HG03520 (cell line): ENCODE measurements around the gene ZP1.
"Not testable (repeated sequence)": the region's sequence is repeated elsewhere in the genome, so short reads cannot be mapped to it uniquely, and the experiment has no call there.

Experiments
- ATAC-seq: cut with Tn5 transposase; IDR thresholded peaks from one replicate; pipeline ENCODE4 v1.9.1; 2021; ENCODE audit warnings: mild to moderate bottlenecking, moderate library complexity; ENCODE audit not compliant: unreplicated experiment

The ZP1 gene, protein sequence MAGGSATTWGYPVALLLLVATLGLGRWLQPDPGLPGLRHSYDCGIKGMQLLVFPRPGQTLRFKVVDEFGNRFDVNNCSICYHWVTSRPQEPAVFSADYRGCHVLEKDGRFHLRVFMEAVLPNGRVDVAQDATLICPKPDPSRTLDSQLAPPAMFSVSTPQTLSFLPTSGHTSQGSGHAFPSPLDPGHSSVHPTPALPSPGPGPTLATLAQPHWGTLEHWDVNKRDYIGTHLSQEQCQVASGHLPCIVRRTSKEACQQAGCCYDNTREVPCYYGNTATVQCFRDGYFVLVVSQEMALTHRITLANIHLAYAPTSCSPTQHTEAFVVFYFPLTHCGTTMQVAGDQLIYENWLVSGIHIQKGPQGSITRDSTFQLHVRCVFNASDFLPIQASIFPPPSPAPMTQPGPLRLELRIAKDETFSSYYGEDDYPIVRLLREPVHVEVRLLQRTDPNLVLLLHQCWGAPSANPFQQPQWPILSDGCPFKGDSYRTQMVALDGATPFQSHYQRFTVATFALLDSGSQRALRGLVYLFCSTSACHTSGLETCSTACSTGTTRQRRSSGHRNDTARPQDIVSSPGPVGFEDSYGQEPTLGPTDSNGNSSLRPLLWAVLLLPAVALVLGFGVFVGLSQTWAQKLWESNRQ

GRCh38 chr11:60866911-60867870, at the start of gene ZP1:
Gene ZP1, plus strand, starts transcription at chr11:60867542. Its CDS starts 20 bp downstream, at chr11:60867562.
- no peak for ATAC-seq

DNA sequence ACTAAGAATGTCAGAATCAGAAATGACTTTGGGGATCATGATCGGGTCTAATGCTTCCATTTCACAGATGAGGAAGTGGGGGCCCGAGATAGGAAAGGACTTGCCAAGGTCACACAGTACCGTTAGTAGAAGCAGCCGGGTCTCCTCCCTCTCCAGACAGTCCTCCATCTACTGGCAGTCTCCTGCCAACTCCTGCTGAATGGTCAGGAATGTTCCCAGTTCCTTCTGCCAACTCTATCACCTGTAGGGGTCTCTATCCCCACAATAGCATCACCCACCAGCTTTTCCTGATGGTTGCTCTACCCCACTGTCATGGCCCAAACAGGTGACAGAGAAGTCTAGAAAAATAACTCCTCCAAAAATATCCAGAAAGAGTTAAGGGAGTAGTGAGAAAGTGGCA, 49.3 kb upstream of the ZP1 start:
- no peak for ATAC-seq

DNA sequence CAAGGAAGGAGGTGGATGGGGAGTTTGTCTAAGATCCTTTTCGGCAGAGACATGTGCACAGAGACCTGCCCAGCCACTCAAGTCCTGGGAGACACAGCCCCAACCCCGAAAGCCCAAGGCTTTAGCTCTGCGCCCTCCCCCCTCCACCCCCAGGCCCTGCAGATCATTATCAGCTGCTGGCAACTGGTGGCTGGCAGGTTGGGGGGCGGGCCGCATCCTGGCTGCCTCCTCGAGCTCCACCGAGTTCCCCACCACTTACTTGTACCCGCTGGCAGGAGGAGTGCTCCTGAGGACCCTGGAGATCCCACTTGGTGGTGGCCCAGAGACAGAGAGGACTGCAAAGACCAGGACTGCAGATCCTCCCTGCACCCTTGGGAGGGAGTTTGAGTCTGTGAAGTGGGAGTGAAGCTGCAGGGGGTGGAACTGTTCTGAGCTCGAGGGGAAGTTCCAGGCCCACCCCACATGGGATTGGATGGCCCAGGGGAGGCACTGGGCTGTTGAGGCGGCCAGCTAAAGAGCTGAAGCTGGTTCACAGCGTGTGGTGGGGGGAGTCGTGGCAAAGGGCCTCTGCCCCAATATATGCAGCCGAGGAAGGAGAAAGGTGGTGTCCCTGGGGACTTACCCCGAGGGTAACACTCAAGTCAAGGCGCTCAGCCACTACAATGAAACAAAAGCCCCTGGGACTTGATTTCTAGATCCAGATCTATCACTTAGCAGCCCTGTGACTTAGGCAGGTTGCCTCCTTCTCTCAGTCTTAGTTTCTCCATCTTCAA, 45.3 kb upstream of the ZP1 start:
- ATAC-seq = no peak

GRCh38 chr11:60823745-60824306, 43.5 kb upstream of the ZP1 start:
- not testable (repeated sequence) for ATAC-seq

DNA sequence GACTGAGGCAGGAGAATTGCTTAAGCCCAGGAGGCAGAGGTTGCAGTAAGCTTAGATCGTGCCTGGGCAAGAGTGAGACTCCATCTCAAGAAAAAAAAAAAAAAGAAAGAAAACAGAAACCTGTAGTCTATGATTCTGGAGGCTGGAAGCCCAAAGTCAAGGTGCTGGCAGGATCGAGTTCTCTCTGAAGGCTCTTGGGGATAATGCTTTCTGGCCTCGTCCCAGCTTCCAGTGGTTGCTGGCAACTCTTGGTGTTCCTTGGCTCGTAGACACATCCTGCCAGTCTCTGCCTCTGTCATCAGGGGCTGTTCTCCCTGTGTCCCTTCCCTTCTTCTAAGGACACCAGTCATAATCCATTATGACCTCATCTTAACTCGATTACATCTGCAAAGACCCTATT, 42.2 kb upstream of the ZP1 start:
- ATAC-seq = no peak

GRCh38 chr11:60825790-60826189, 41.6 kb upstream of the ZP1 start:
- no peak for ATAC-seq

- peak; percentile 50 for ATAC-seq
Observed at GRCh38 chr11:60830478-60831142, 36.7 kb upstream of the ZP1 start.

- peak; percentile 75 for ATAC-seq
Observed at GRCh38 chr11:60831143-60831500, 36.2 kb upstream of the ZP1 start.

- no peak for ATAC-seq
Observed at GRCh38 chr11:60831501-60832079, 35.8 kb upstream of the ZP1 start.

GRCh38 chr11:60834742-60835533, 32.4 kb upstream of the ZP1 start:
- no peak for ATAC-seq

GRCh38 chr11:60835534-60835846, 31.9 kb upstream of the ZP1 start:
- ATAC-seq = no peak

- ATAC-seq = no peak
Observed at GRCh38 chr11:60836866-60837515, 30.4 kb upstream of the ZP1 start.

GRCh38 chr11:60838132-60838531, 29.2 kb upstream of the ZP1 start:
- ATAC-seq = no peak

DNA sequence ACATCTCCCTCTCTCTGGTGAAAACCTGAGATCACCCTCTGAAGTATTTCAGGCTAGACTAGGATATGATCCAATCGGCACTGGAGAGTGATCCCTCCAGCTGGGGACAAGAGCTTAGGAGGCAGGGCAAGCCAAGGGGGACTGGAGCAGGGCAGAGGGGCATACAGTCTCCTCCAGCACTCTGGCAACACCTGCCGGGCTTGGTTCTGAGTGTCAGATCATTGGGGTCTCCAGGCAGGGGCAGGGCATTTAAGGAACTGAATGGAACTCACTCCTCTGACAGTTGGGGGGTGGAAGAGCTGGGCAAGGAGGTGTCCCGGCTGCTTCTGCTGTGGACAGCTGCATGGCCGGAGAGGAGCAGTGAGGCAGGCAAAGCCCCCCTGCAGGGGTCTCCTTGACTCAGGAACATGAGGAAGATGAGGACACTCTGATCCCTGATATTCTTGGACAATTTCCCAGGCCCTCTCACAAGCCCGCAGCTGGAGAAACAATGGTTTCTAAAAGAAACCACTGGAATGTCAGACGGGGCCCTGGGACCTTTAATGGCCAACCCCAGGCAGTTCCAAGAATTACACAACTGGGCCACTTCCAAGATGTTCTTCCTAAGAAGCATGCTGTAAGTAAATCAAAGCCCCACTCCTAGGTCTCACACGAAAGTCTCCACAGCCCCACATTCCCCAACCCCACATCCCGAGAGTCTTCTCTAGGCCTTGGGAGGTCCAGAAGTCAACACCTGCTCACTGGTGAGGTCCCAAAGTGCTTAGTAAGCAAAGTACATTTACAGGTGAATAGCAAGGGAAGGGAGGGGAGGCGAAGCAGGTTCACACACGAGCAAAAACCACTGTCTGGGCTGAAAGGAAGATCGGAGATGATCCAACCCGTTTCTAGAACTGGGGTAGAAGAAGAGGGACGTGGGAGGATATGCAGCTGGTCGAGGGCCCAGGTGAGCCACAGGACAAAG, 26.6 kb upstream of the ZP1 start:
- ATAC-seq = no peak

DNA sequence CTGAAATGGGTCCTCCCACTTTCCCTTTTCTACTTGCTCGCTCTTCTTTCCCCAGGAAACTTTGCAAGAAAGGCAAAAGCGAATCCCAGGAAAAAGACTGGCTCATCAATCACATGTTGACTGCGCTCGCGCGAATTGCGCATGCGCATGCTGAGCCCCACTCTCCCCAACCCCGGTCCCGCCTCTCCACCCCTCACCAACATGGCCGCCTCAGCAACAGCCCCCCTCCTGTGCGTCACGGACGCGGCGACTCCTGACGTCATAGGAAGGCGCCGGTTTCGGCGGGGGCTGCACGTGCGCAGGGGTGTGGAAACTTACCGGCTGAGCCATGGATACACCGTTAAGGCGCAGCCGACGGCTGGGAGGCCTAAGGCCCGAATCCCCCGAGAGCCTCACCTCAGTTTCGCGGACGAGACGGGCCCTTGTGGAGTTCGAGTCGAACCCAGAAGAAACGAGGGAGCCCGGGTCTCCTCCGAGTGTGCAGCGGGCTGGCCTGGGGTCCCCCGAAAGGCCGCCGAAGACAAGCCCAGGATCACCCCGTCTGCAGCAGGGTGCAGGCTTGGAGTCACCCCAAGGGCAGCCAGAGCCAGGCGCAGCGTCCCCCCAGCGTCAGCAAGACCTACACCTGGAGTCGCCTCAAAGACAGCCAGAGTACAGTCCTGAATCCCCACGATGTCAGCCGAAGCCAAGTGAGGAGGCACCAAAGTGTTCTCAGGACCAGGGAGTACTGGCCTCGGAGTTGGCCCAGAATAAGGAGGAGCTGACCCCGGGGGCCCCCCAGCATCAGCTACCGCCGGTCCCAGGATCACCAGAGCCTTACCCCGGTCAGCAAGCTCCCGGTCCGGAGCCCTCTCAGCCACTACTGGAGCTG, 25.3 kb upstream of the ZP1 start, which contains the start of gene CCDC86:
CCDC86 (plus strand) TSS at position 317 of the 871 bp plus-strand sequence; CDS start at position 329, 12 bp downstream.
- ATAC-seq = peak; percentile 82
